ENCODE results near the gene TOR4A. TPM values are rescaled to one million over a fixed set of nuclear protein-coding genes. Genes with fewer than 3 reads are reported as not detected.

TOR4A gene
- polyA plus RNA-seq, 4 donors = 3.4 to 21.5 (median 15.4) TPM

- DNase-seq (no peak), FAIRE-seq (no peak)
- H3K36me3 ChIP-seq (ENCODE audit: control insufficient read depth in 3 of 3, insufficient read depth in 2 of 3, low read depth in 1 of 3, low read length in 3 of 3) = peaks cover 0 to 47% (median 0%) of the 10 kb centered on the region in 3 donors
- H3K4me3 ChIP-seq (ENCODE audit: low read depth in 1 of 3, low read length in 3 of 3) = no peak overlapping the region
- no peaks in the 10 kb centered on the region for H3K9me3 ChIP-seq (ENCODE audit: control insufficient read depth in 2 of 2, insufficient read depth in 1 of 2, low read depth in 1 of 2, low read length in 1 of 2)
- peaks cover 0 to 74% (median 11%) of the 10 kb centered on the region in 3 donors for H3K4me1 ChIP-seq (ENCODE audit: control insufficient read depth in 3 of 3, insufficient read depth in 2 of 3, low read depth in 1 of 3, low read length in 2 of 3)
- WGBS, 3 donors = 78 to 84% (median 80%) methylated on average over 20 to 23 of the region's 23 CpGs
- no peaks in the 10 kb centered on the region for H3K27me3 ChIP-seq (ENCODE audit: control insufficient read depth in 3 of 3, insufficient read depth in 3 of 3, low read length in 3 of 3)
- peak overlapping the region in 1 of 3 donors; percentile 95 for H3K27ac ChIP-seq (ENCODE audit: low read depth in 1 of 3, low read length in 2 of 3)
Measured at GRCh38 chr9:137231372-137232039, 46.0 kb upstream of the TOR4A start.

- peaks cover 0 to 47% (median 0%) of the 10 kb centered on the region in 3 donors for H3K36me3 ChIP-seq (ENCODE audit: control insufficient read depth in 3 of 3, insufficient read depth in 2 of 3, low read depth in 1 of 3, low read length in 3 of 3)
- H3K27ac ChIP-seq (ENCODE audit: low read depth in 1 of 3, low read length in 2 of 3) = peak overlapping the region in 1 of 3 donors; percentile 95
- DNase-seq = no peak
- no peak overlapping the region for H3K4me3 ChIP-seq (ENCODE audit: low read depth in 1 of 3, low read length in 3 of 3)
- FAIRE-seq = no peak
- H3K27me3 ChIP-seq (ENCODE audit: control insufficient read depth in 3 of 3, insufficient read depth in 3 of 3, low read length in 3 of 3) = no peaks in the 10 kb centered on the region
- WGBS, 3 donors = 54 to 75% (median 69%) methylated on average over 7 to 10 of the region's 10 CpGs
- no peaks in the 10 kb centered on the region for H3K9me3 ChIP-seq (ENCODE audit: control insufficient read depth in 2 of 2, insufficient read depth in 1 of 2, low read depth in 1 of 2, low read length in 1 of 2)
- H3K4me1 ChIP-seq (ENCODE audit: control insufficient read depth in 3 of 3, insufficient read depth in 2 of 3, low read depth in 1 of 3, low read length in 2 of 3) = peaks cover 3 to 74% (median 11%) of the 10 kb centered on the region in 3 donors
Measured at GRCh38 chr9:137232101-137232500, 45.4 kb upstream of the TOR4A start.

GRCh38 chr9:137232510-137232909, 45.0 kb upstream of the TOR4A start:
- Histone ChIP-seq H3K9me3 (ENCODE audit: control insufficient read depth in 2 of 2, insufficient read depth in 1 of 2, low read depth in 1 of 2, low read length in 1 of 2) (no peaks in the 10 kb centered on the region), H3K36me3 (ENCODE audit: control insufficient read depth in 3 of 3, insufficient read depth in 2 of 3, low read depth in 1 of 3, low read length in 3 of 3) (peaks cover 0 to 47% (median 0%) of the 10 kb centered on the region in 3 donors), H3K27me3 (ENCODE audit: control insufficient read depth in 3 of 3, insufficient read depth in 3 of 3, low read length in 3 of 3) (no peaks in the 10 kb centered on the region), H3K4me3 (ENCODE audit: low read depth in 1 of 3, low read length in 3 of 3) (no peak overlapping the region), H3K27ac (ENCODE audit: low read depth in 1 of 3, low read length in 2 of 3) (peak overlapping the region in 1 of 3 donors; percentile 95), H3K4me1 (ENCODE audit: control insufficient read depth in 3 of 3, insufficient read depth in 2 of 3, low read depth in 1 of 3, low read length in 2 of 3) (peaks cover 3 to 74% (median 11%) of the 10 kb centered on the region in 3 donors)
- FAIRE-seq = no peak
- WGBS, 3 donors = 18 to 73% (median 46%) methylated on average over 14 to 24 of the region's 24 CpGs
- DNase-seq = peak in 1 of 2 donors; percentile 55

GRCh38 chr9:137233143-137233980, 44.2 kb upstream of the TOR4A start:
- Histone ChIP-seq H3K27ac (ENCODE audit: low read depth in 1 of 3, low read length in 2 of 3) (peak overlapping the region in 1 of 3 donors; percentile 54), H3K27me3 (ENCODE audit: control insufficient read depth in 3 of 3, insufficient read depth in 3 of 3, low read length in 3 of 3) (no peaks in the 10 kb centered on the region), H3K36me3 (ENCODE audit: control insufficient read depth in 3 of 3, insufficient read depth in 2 of 3, low read depth in 1 of 3, low read length in 3 of 3) (peaks cover 0 to 50% (median 0%) of the 10 kb centered on the region in 3 donors), H3K4me1 (ENCODE audit: control insufficient read depth in 3 of 3, insufficient read depth in 2 of 3, low read depth in 1 of 3, low read length in 2 of 3) (peaks cover 3 to 74% (median 11%) of the 10 kb centered on the region in 3 donors), H3K9me3 (ENCODE audit: control insufficient read depth in 2 of 2, insufficient read depth in 1 of 2, low read depth in 1 of 2, low read length in 1 of 2) (no peaks in the 10 kb centered on the region), H3K4me3 (ENCODE audit: low read depth in 1 of 3, low read length in 3 of 3) (peak overlapping the region in 1 of 3 donors; percentile 23)
- WGBS, 3 donors = 28 to 76% (median 52%) methylated on average over 29 to 40 of the region's 40 CpGs
- FAIRE-seq = no peak
- DNase-seq = no peak

GRCh38 chr9:137234055-137234697, 43.4 kb upstream of the TOR4A start:
- no peak for FAIRE-seq
- H3K27me3 ChIP-seq (ENCODE audit: control insufficient read depth in 3 of 3, insufficient read depth in 3 of 3, low read length in 3 of 3) = no peaks in the 10 kb centered on the region
- peak overlapping the region in 1 of 3 donors; percentile 90 for H3K27ac ChIP-seq (ENCODE audit: low read depth in 1 of 3, low read length in 2 of 3)
- peaks cover 0 to 58% (median 0%) of the 10 kb centered on the region in 3 donors for H3K36me3 ChIP-seq (ENCODE audit: control insufficient read depth in 3 of 3, insufficient read depth in 2 of 3, low read depth in 1 of 3, low read length in 3 of 3)
- peak in 1 of 2 donors; percentile 47 for DNase-seq
- 13 to 54% (median 31%) methylated on average over 37 to 40 of the region's 40 CpGs for WGBS, 3 donors
- H3K4me3 ChIP-seq (ENCODE audit: low read depth in 1 of 3, low read length in 3 of 3) = peak overlapping the region in 1 of 3 donors; percentile 73
- no peaks in the 10 kb centered on the region for H3K9me3 ChIP-seq (ENCODE audit: control insufficient read depth in 2 of 2, insufficient read depth in 1 of 2, low read depth in 1 of 2, low read length in 1 of 2)
- H3K4me1 ChIP-seq (ENCODE audit: control insufficient read depth in 3 of 3, insufficient read depth in 2 of 3, low read depth in 1 of 3, low read length in 2 of 3) = peaks cover 3 to 74% (median 11%) of the 10 kb centered on the region in 3 donors

GRCh38 chr9:137234758-137235423, 42.6 kb upstream of the TOR4A start:
- DNase-seq (peak in 1 of 2 donors; percentile 48), FAIRE-seq (no peak)
- Histone ChIP-seq H3K27ac (ENCODE audit: low read depth in 1 of 3, low read length in 2 of 3) (peak overlapping the region in 1 of 3 donors; percentile 90), H3K4me3 (ENCODE audit: low read depth in 1 of 3, low read length in 3 of 3) (peak overlapping the region in 1 of 3 donors; percentile 73), H3K4me1 (ENCODE audit: control insufficient read depth in 3 of 3, insufficient read depth in 2 of 3, low read depth in 1 of 3, low read length in 2 of 3) (peaks cover 3 to 71% (median 10%) of the 10 kb centered on the region in 3 donors), H3K36me3 (ENCODE audit: control insufficient read depth in 3 of 3, insufficient read depth in 2 of 3, low read depth in 1 of 3, low read length in 3 of 3) (peaks cover 0 to 59% (median 0%) of the 10 kb centered on the region in 3 donors), H3K9me3 (ENCODE audit: control insufficient read depth in 2 of 2, insufficient read depth in 1 of 2, low read depth in 1 of 2, low read length in 1 of 2) (no peaks in the 10 kb centered on the region), H3K27me3 (ENCODE audit: control insufficient read depth in 3 of 3, insufficient read depth in 3 of 3, low read length in 3 of 3) (no peaks in the 10 kb centered on the region)
- WGBS, 3 donors = 67 to 79% (median 70%) methylated on average over 16 to 18 of the region's 18 CpGs

- Histone ChIP-seq H3K4me1 (ENCODE audit: control insufficient read depth in 3 of 3, insufficient read depth in 2 of 3, low read depth in 1 of 3, low read length in 2 of 3) (peaks cover 3 to 65% (median 5%) of the 10 kb centered on the region in 3 donors), H3K27me3 (ENCODE audit: control insufficient read depth in 3 of 3, insufficient read depth in 3 of 3, low read length in 3 of 3) (no peaks in the 10 kb centered on the region), H3K27ac (ENCODE audit: low read depth in 1 of 3, low read length in 2 of 3) (peak overlapping the region in 1 of 3 donors; percentile 90), H3K9me3 (ENCODE audit: control insufficient read depth in 2 of 2, insufficient read depth in 1 of 2, low read depth in 1 of 2, low read length in 1 of 2) (no peaks in the 10 kb centered on the region), H3K36me3 (ENCODE audit: control insufficient read depth in 3 of 3, insufficient read depth in 2 of 3, low read depth in 1 of 3, low read length in 3 of 3) (peaks cover 0 to 59% (median 0%) of the 10 kb centered on the region in 3 donors), H3K4me3 (ENCODE audit: low read depth in 1 of 3, low read length in 3 of 3) (peak overlapping the region in 1 of 3 donors; percentile 73)
- peak in 1 of 2 donors; percentile 66 for DNase-seq
- no peak for FAIRE-seq
- 43 to 58% (median 54%) methylated on average over 32 to 35 of the region's 35 CpGs for WGBS, 3 donors
Measured at GRCh38 chr9:137235424-137236237, 41.9 kb upstream of the TOR4A start.

All from small intestine (tissue), 7 donors.